ENCODE data around the gene AIFM1. TPM values are rescaled to one million over a fixed set of nuclear protein-coding genes. Genes with fewer than 3 reads are reported as not detected.

Gene AIFM1
- total and polyA plus RNA-seq, 2 of the 4 experiments (the other 2 are of a cell fraction) = 22.0 to 27.4 TPM

GRCh38 chrX:130145123-130145522, 20.5 kb downstream of the AIFM1 start:
- Histone ChIP-seq H4K5ac (ENCODE audit: low read depth, low read length) (no peak overlapping the region), H4K91ac (ENCODE audit: insufficient read depth, low read depth, low read length) (no peak overlapping the region), H3K4me1 (ENCODE audit: control insufficient read depth, insufficient read depth, low read length) (no peaks in the 10 kb centered on the region), H3K4ac (ENCODE audit: low read depth, low read length) (no peak overlapping the region), H2BK20ac (ENCODE audit: low read depth, low read length) (no peak overlapping the region), H3K9me3 (ENCODE audit: control insufficient read depth, insufficient read depth, low read length) (no peaks in the 10 kb centered on the region), H3K4me3 (ENCODE audit: insufficient read depth, low read depth, low read length) (no peak overlapping the region), H3K9ac (ENCODE audit: low read depth, low read length) (no peak overlapping the region), H3K14ac (replicated peaks; ENCODE audit: low read depth, low read length) (no peak overlapping the region), H2AK5ac (ENCODE audit: low read depth, low read length) (no peak overlapping the region), H3K23ac (ENCODE audit: low read depth, low read length) (no peak overlapping the region), H4K20me1 (ENCODE audit: insufficient read depth, low read length) (no peaks in the 10 kb centered on the region; the same call in 1 of the 2 replicates), H3K18ac (ENCODE audit: low read depth, low read length) (no peak overlapping the region), H4K8ac (ENCODE audit: low read depth in 2 of 2, low read length in 2 of 2) (no peak overlapping the region), H3K27ac (ENCODE audit: insufficient read depth, low read length) (no peak overlapping the region), H3K9me1 (ENCODE audit: insufficient read depth, low read length) (no peaks in the 10 kb centered on the region; the same call in 1 of the 2 replicates), H3K4me2 (ENCODE audit: low read depth, low read length) (no peak overlapping the region), H2BK120ac (ENCODE audit: low read depth, low read length) (no peak overlapping the region), H3K79me1 (ENCODE audit: low read depth in 1 of 2, low read length in 2 of 2) (no peaks in the 10 kb centered on the region), H2BK5ac (ENCODE audit: low read depth, low read length, poor library complexity, severe bottlenecking) (no peak overlapping the region), H3K36me3 (ENCODE audit: control insufficient read depth, insufficient read depth, low read length) (peaks cover 4% of the 10 kb centered on the region), H2BK15ac (ENCODE audit: low read depth, low read length) (no peak overlapping the region), H3K27me3 (ENCODE audit: control insufficient read depth, insufficient read depth, low read length) (peaks cover 1% of the 10 kb centered on the region; the same call in 1 of the 2 replicates), H2AFZ (replicated peaks; ENCODE audit: low read length, poor library complexity) (no peak overlapping the region), H3K56ac (ENCODE audit: extremely low read depth, insufficient read depth, low read length) (no peak overlapping the region), H2AK9ac (replicated peaks; ENCODE audit: low read depth, low read length, poor library complexity) (no peak overlapping the region)
- in situ Hi-C loops (cut with MboI; ENCODE audit: low sequenced_read_pairs) (no loop called here), intact Hi-C loops (cut with micrococcal nuclease) (loop anchor here (2.0 kb wide), 1 partner anchor 48 kb away; no protein-coding TSS in a partner anchor), dilution Hi-C loops (cut with HindIII; ENCODE audit: low sequenced_read_pairs, unreplicated experiment) (no loop called here)
- WGBS, 2 experiments (ENCODE audit: extremely low coverage in 2 of 2, insufficient read length in 1 of 2) = no CpG with 5 or more reads among the region's 4 CpGs
- CTCF ChIA-PET = interaction anchor here (0.6 kb wide), 1 partner anchor 115 kb away, joined by 3 read pairs; no protein-coding TSS in a partner anchor
- TF ChIP-seq MAFK (IDR thresholded peaks at IDR 0.05; ENCODE audit: low read depth, low read length) (peak; percentile 63), MXI1 (IDR thresholded peaks at IDR 0.05; ENCODE audit: borderline replicate concordance, low read depth, low read length) (no peak), BHLHE40 (IDR thresholded peaks at IDR 0.05; ENCODE audit: low read depth, low read length) (no peak), USF2 (IDR thresholded peaks at IDR 0.05; ENCODE audit: low read depth, low read length) (no peak)
- BruUV-seq (replicated peaks) = no TSS peak
- POLR2A ChIA-PET (ENCODE audit: unreplicated experiment) = no interaction called here
- ATAC-seq (ENCODE audit: low read depth) (no peak), DNase-seq (no peak)

Data from IMR-90 (cell line).